DOHH2 (cell line): ENCODE measurements around the gene KRT85.

Source experiments
- H3F3A ChIP-seq: fragments of 200-600 bp; sonication (generic), shearing (Covaris generic); 2 replicates; pipeline ENCODE4 v1.6.0; 2016; ENCODE audit warnings: antibody characterized with exemption, mild to moderate bottlenecking; ENCODE audit not compliant: control insufficient read depth, insufficient read depth
- H3K27ac ChIP-seq: fragments of 200-600 bp; sonication (generic); 2 replicates; pipeline ENCODE4 v1.5.1; 2014; ENCODE audit warnings: low read depth, mild to moderate bottlenecking, low read length, moderate library complexity
- H3K27me3 ChIP-seq: fragments of 200-600 bp; sonication (generic); 2 replicates; pipeline ENCODE4 v1.6.1; 2014; ENCODE audit warnings: mild to moderate bottlenecking, low read length, mixed read lengths; ENCODE audit not compliant: control insufficient read depth
- H3K36me3 ChIP-seq: fragments of 200-600 bp; sonication (generic); 2 replicates; pipeline ENCODE4 v1.6.1; 2014; ENCODE audit warnings: mild to moderate bottlenecking, low read length, moderate library complexity, mixed read lengths; ENCODE audit not compliant: control insufficient read depth
- H3K4me1 ChIP-seq: fragments of 200-600 bp; sonication (generic); 2 replicates; pipeline ENCODE4 v1.6.1; 2014; ENCODE audit warnings: mild to moderate bottlenecking, low read length, mixed read lengths; ENCODE audit not compliant: control insufficient read depth
- H3K4me2 ChIP-seq: fragments of 200-600 bp; sonication (generic); 2 replicates; pipeline ENCODE4 v1.6.0; 2014; ENCODE audit warnings: mild to moderate bottlenecking, low read length, moderate library complexity
- H3K4me3 ChIP-seq: fragments of 200-600 bp; sonication (generic); 2 replicates; pipeline ENCODE4 v1.5.1; 2014; ENCODE audit warnings: mild to moderate bottlenecking, low read length, mixed read lengths
- H3K79me2 ChIP-seq: fragments of 200-600 bp; sonication (generic); 2 replicates; pipeline ENCODE4 v1.6.1; 2014; ENCODE audit warnings: mild to moderate bottlenecking, low read length, mixed read lengths; ENCODE audit not compliant: control insufficient read depth
- H3K9me2 ChIP-seq: fragments of 200-600 bp; sonication (generic); replicated peaks from 2 replicates; pipeline ENCODE4 v1.6.1; 2014; ENCODE audit warnings: mild to moderate bottlenecking, low read length, mixed read lengths; ENCODE audit not compliant: control insufficient read depth
- H3K9me3 ChIP-seq: fragments of 200-600 bp; sonication (generic); 2 replicates; pipeline ENCODE4 v1.6.1; 2014; ENCODE audit warnings: antibody characterized with exemption, low read length, mixed read lengths; ENCODE audit not compliant: control insufficient read depth, insufficient read depth
- H4K20me1 ChIP-seq: fragments of 200-600 bp; sonication (generic); 2 replicates; pipeline ENCODE4 v1.6.0; 2014; ENCODE audit warnings: low read depth, mild to moderate bottlenecking, antibody characterized with exemption, low read length, moderate library complexity; ENCODE audit not compliant: control insufficient read depth, insufficient read depth
- CTCF ChIP-seq: fragments of 200-600 bp; sonication (generic); IDR thresholded peaks from one replicate; pipeline ENCODE4 v1.5.1; 2014; ENCODE audit warnings: antibody characterized with exemption, mild to moderate bottlenecking, low read depth, low read length; ENCODE audit not compliant: poor library complexity, severe bottlenecking
- EZH2phosphoT487 ChIP-seq: fragments of 200-600 bp; sonication (generic); IDR thresholded peaks from 2 replicates; pipeline ENCODE4 v1.6.1; 2017; ENCODE audit warnings: borderline replicate concordance, mild to moderate bottlenecking, antibody characterized with exemption, low read length, moderate library complexity, mixed read lengths

KRT85 gene

GRCh38 chr12:52310622-52311284 lies 56.5 kb downstream of the KRT85 start:
- H3K4me3 ChIP-seq: no peak overlapping the region
- H3K36me3 ChIP-seq: no peaks in the 10 kb centered on the region
- H3K9me2 ChIP-seq: no peaks in the 10 kb centered on the region
- no peaks in the 10 kb centered on the region for H3K4me1 ChIP-seq
- H3K79me2 ChIP-seq: no peaks in the 10 kb centered on the region
- no peak overlapping the region for H3K4me2 ChIP-seq
- H4K20me1 ChIP-seq: peaks cover 5% of the 10 kb centered on the region; the same call in 1 of the 2 replicates
- H3K27ac ChIP-seq: no peak overlapping the region
- H3K9me3 ChIP-seq: no peaks in the 10 kb centered on the region
- H3K27me3 ChIP-seq: peaks cover 42% of the 10 kb centered on the region
- TF ChIP-seq CTCF (no peak), EZH2phosphoT487 (no peak)
- H3F3A ChIP-seq: no peaks in the 10 kb centered on the region
